ENCODE measurements around the gene RBM18. TPM values are rescaled to one million over a fixed set of nuclear protein-coding genes. Genes with fewer than 3 reads are reported as not detected.

The RBM18 gene
- total RNA-seq, 1 donor from 2014 or later, result 24.2 TPM

- Mint-ChIP-seq H3K4me1 (ENCODE audit: unreplicated experiment) (peaks cover 9% of the 10 kb centered on the region), H3K36me3 (no peaks in the 10 kb centered on the region), H3K27me3 (peaks cover 13% of the 10 kb centered on the region), H3K27ac (no peak overlapping the region), H3K4me3 (no peak overlapping the region), H3K9me3 (no peaks in the 10 kb centered on the region)
- no peak for DNase-seq (ENCODE audit: extremely low spot score, unreplicated experiment)
- TF ChIP-seq CTCF (conservative IDR thresholded peaks at IDR 0.05), result no peak
Observed at GRCh38 chr9:122202111-122202510, 62.5 kb downstream of the RBM18 start.

GRCh38 chr9:122201641-122202040 lies 63.0 kb downstream of the RBM18 start:
- Mint-ChIP-seq H3K4me3 (no peak overlapping the region), H3K36me3 (no peaks in the 10 kb centered on the region), H3K4me1 (ENCODE audit: unreplicated experiment) (peaks cover 7% of the 10 kb centered on the region), H3K27me3 (peaks cover 8% of the 10 kb centered on the region), H3K27ac (no peak overlapping the region), H3K9me3 (no peaks in the 10 kb centered on the region)
- TF ChIP-seq CTCF (conservative IDR thresholded peaks at IDR 0.05), result no peak
- no peak for DNase-seq (ENCODE audit: extremely low spot score, unreplicated experiment)

GRCh38 chr9:122200960-122201595 lies 63.6 kb downstream of the RBM18 start:
- no peak for DNase-seq (ENCODE audit: extremely low spot score, unreplicated experiment)
- H3K27me3 Mint-ChIP-seq, result peaks cover 5% of the 10 kb centered on the region
- H3K36me3 Mint-ChIP-seq, result no peaks in the 10 kb centered on the region
- H3K27ac Mint-ChIP-seq, result no peak overlapping the region
- no peaks in the 10 kb centered on the region for H3K9me3 Mint-ChIP-seq
- H3K4me1 Mint-ChIP-seq (ENCODE audit: unreplicated experiment), result peaks cover 6% of the 10 kb centered on the region
- no peak overlapping the region for H3K4me3 Mint-ChIP-seq
- TF ChIP-seq CTCF (conservative IDR thresholded peaks at IDR 0.05), result no peak

- H3K36me3 Mint-ChIP-seq, result no peaks in the 10 kb centered on the region
- no peak for TF ChIP-seq CTCF (conservative IDR thresholded peaks at IDR 0.05)
- no peak overlapping the region for H3K27ac Mint-ChIP-seq
- no peak for DNase-seq (ENCODE audit: extremely low spot score, unreplicated experiment)
- H3K4me1 Mint-ChIP-seq (ENCODE audit: unreplicated experiment), result peaks cover 9% of the 10 kb centered on the region
- no peak overlapping the region for H3K4me3 Mint-ChIP-seq
- H3K9me3 Mint-ChIP-seq, result no peaks in the 10 kb centered on the region
- H3K27me3 Mint-ChIP-seq, result peaks cover 6% of the 10 kb centered on the region
Observed at GRCh38 chr9:122197882-122198281, 66.8 kb downstream of the RBM18 start.

- H3K27ac Mint-ChIP-seq, result no peak overlapping the region
- H3K36me3 Mint-ChIP-seq, result no peaks in the 10 kb centered on the region
- no peak overlapping the region for H3K4me3 Mint-ChIP-seq
- H3K9me3 Mint-ChIP-seq, result no peaks in the 10 kb centered on the region
- no peak for TF ChIP-seq CTCF (conservative IDR thresholded peaks at IDR 0.05)
- no peak for DNase-seq (ENCODE audit: extremely low spot score, unreplicated experiment)
- peaks cover 6% of the 10 kb centered on the region for H3K27me3 Mint-ChIP-seq
- H3K4me1 Mint-ChIP-seq (ENCODE audit: unreplicated experiment), result peaks cover 12% of the 10 kb centered on the region
Observed at GRCh38 chr9:122197426-122197825, 67.2 kb downstream of the RBM18 start.

- Mint-ChIP-seq H3K27ac (no peak overlapping the region), H3K36me3 (no peaks in the 10 kb centered on the region), H3K4me3 (no peak overlapping the region), H3K4me1 (ENCODE audit: unreplicated experiment) (peaks cover 12% of the 10 kb centered on the region), H3K9me3 (no peaks in the 10 kb centered on the region), H3K27me3 (peaks cover 3% of the 10 kb centered on the region)
- DNase-seq (ENCODE audit: extremely low spot score, unreplicated experiment), result no peak
- TF ChIP-seq CTCF (conservative IDR thresholded peaks at IDR 0.05), result no peak
Observed at GRCh38 chr9:122195875-122196274, 68.8 kb downstream of the RBM18 start.
